ENCODE measurements around the gene NAALADL2. TPM values are rescaled to one million over a fixed set of nuclear protein-coding genes. Genes with fewer than 3 reads are reported as not detected.

The NAALADL2 gene
- total and polyA plus RNA-seq, 9 of the 15 experiments (the other 6 are each of a cell fraction or from before 2014, with no cell fraction given): 0.29 to 1.1 (median 0.79) TPM; not detected in 1

- Histone ChIP-seq H4K20me1 (replicated peaks; ENCODE audit: control insufficient read depth, insufficient read depth, low read length) (no peaks in the 10 kb centered on the region), H3K9me3 (replicated peaks; ENCODE audit: control insufficient read depth, insufficient read depth, low read depth, low read length) (no peaks in the 10 kb centered on the region), H3K4me1 (replicated peaks in 1 of 2; ENCODE audit: control insufficient read depth in 2 of 2, insufficient read depth in 2 of 2, low read length in 2 of 2) (no peaks in the 10 kb centered on the region), H3K9me1 (ENCODE audit: control insufficient read depth, insufficient read depth, low read length) (no peaks in the 10 kb centered on the region), H3K79me2 (ENCODE audit: control insufficient read depth, insufficient read depth, low read length) (no peaks in the 10 kb centered on the region), H3K27ac (ENCODE audit: extremely low read depth, low read depth, low read length) (no peak overlapping the region), H3K27me3 (ENCODE audit: control insufficient read depth in 2 of 2, insufficient read depth in 2 of 2, low read length in 2 of 2) (no peaks in the 10 kb centered on the region), H3K4me3 (no peak overlapping the region), H3K9ac (ENCODE audit: insufficient read depth in 1 of 2, low read depth in 2 of 2, low read length in 2 of 2) (no peak overlapping the region), H3K36me3 (ENCODE audit: control insufficient read depth, insufficient read depth, low read length) (no peaks in the 10 kb centered on the region), H2AFZ (ENCODE audit: low read depth, low read length) (no peak overlapping the region), H3K4me2 (ENCODE audit: insufficient read depth, low read length) (no peak overlapping the region)
- in situ Hi-C loops (cut with MboI): no loop called here
- under 1% methylated on average over 6 of the region's 6 CpGs for WGBS (ENCODE audit: insufficient coverage, low coverage, missing lambda C conversion rate)
- POLR2A ChIA-PET: no interaction called here
- no TSS peak for BruUV-seq (replicated peaks)
- FAIRE-seq (no peak), DNase-seq (ENCODE audit: extremely low read depth in 1 of 4, low spot score in 3 of 4) (no peak), ATAC-seq (no peak)
- CTCF ChIA-PET (ENCODE audit: low intra/inter-chr PET ratio): no interaction called here
- intact Hi-C loops (cut with micrococcal nuclease): no loop called here
- TF ChIP-seq ATF6 (CRISPR knock-in tag; IDR thresholded peaks at IDR 0.05): no peak
- no peak for TF ChIP-seq PTTG1 (tag; IDR thresholded peaks at IDR 0.05; ENCODE audit: low read depth)
- no peak for TF ChIP-seq ZNF586 (CRISPR knock-in tag; conservative IDR thresholded peaks at IDR 0.05)
- TF ChIP-seq ID3 (CRISPR knock-in tag; IDR thresholded peaks at IDR 0.05): no peak
- TF ChIP-seq ID3 (tag; IDR thresholded peaks at IDR 0.05): no peak
- TF ChIP-seq ELK1 (CRISPR knock-in tag; IDR thresholded peaks at IDR 0.05): no peak
- TF ChIP-seq GTF3C2 (IDR thresholded peaks at IDR 0.05; ENCODE audit: borderline replicate concordance, extremely low read depth, insufficient read length): no peak
- no peak for TF ChIP-seq HBP1 (CRISPR knock-in tag; IDR thresholded peaks at IDR 0.05)
These were observed 156.0 kb downstream of the NAALADL2 start for GRCh38 chr3:175015056-175015635.
